GM12872 (cell line): ENCODE data around the gene LRBA.

Source experiments
- CTCF ChIP-seq: IDR thresholded peaks from 3 replicates; pipeline ENCODE4 v1.5.1; 2011; ENCODE audit warnings: low read depth, mild to moderate bottlenecking, low read length, moderate library complexity; ENCODE audit not compliant: insufficient read depth

LRBA gene

GRCh38 chr4:150781191-150781590 is 233.9 kb downstream of the LRBA start:
- TF ChIP-seq CTCF, result no peak

DNA sequence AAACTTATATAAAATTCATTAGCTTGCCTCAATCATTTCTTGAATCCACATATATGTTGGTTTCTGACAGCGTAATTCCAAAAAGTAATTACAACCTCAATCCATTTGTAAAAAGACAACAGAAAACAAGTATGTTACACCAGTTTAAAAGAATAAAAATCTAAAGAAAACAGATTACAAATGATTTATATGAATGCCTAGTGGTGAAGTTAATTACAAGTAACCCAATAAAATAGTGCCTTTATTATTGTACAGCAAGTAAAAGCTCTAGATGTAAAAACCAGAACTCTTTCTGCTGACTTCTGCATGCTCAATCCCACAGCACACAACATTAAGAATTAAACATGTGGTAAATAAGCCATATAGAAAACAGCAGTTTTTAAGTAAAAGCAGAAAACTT is 235.4 kb downstream of the LRBA start:
- no peak for TF ChIP-seq CTCF

DNA sequence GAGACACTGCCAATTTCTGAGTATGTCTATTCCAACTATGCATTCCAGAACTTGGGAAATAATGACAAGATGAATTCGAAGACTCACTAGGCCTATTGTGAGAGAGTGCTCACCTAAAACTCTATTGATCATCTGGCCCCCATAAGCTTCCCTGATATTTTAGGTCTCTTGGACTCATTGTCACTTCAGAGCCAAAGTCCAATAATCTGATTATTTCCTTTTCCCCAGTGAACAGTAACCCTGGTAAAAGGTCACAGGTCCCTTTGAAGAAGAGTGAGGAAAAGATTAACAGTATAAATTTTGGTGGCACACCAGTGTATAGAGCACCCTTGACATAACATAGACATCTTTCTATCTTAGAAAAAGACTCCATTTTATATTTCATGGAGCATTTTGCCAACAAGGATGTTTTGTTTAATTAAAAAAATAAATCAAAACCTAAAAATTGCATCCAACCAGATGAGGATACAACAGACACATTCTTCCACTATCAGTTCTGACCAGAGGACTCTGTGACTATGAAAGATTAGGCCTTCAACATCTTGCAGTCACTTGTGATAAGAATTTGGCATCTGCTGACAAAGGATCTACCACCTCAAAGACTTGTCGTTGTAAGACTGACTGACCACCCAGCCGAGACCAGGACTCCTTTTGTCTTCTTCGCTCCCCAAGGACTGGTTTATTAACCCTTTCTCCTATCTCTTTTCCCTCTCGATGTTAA is 241.2 kb downstream of the LRBA start:
- no peak for TF ChIP-seq CTCF

GRCh38 chr4:150773032-150773431 is 242.1 kb downstream of the LRBA start:
- no peak for TF ChIP-seq CTCF

GRCh38 chr4:150771382-150771781 is 243.7 kb downstream of the LRBA start:
- no peak for TF ChIP-seq CTCF

- no peak for TF ChIP-seq CTCF
Measured at GRCh38 chr4:150769845-150770244, 245.2 kb downstream of the LRBA start.

- no peak for TF ChIP-seq CTCF
Measured at GRCh38 chr4:150769248-150769647, 245.8 kb downstream of the LRBA start.
